ENCODE measurements around the gene EPB41. TPM values are rescaled to one million over a fixed set of nuclear protein-coding genes. Genes with fewer than 3 reads are reported as not detected.

EPB41 gene
- total RNA-seq, 3 donors from 2014 or later (not counting 1 experiment from before 2014, with no cell fraction given) = 151 to 196 (median 172) TPM

DNA sequence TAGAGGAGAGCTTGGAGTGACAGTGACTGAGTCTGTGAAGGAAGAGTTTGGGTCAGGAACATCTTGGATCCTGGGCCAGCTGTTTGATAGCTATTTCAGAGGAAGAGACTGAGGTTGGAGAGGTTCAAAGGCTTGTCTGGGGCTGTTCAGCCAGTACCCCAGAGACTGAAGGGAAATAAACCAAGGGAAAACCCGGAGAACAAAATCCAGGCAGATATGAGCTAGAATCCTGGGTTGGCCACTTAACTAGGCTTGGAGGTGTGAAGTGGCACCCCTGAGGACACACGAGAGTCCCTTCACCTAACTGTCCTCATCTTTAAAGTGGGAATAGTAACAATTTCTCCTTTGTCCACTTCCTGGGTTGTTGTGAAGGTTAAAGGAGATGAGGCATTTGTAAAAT, 23.1 kb upstream of the EPB41 start:
- Mint-ChIP-seq H3K27ac (peak overlapping the region in 1 of 2 donors; percentile 40), H3K4me1 (peaks cover 33 to 46% of the 10 kb centered on the region in 2 donors), H3K27me3 (ENCODE audit: low read depth in 2 of 2) (no peaks in the 10 kb centered on the region), H3K4me3 (no peak overlapping the region), H3K36me3 (no peaks in the 10 kb centered on the region), H3K9me3 (no peaks in the 10 kb centered on the region)
- Histone ChIP-seq H3K4me3 (ENCODE audit: low read length) (no peak overlapping the region), H3K27me3 (ENCODE audit: control insufficient read depth, insufficient read depth, low read length) (no peaks in the 10 kb centered on the region), H3K4me1 (ENCODE audit: control insufficient read depth, insufficient read depth, low read length) (peaks cover 13% of the 10 kb centered on the region), H3K9me3 (ENCODE audit: control insufficient read depth, insufficient read depth, low read length) (no peaks in the 10 kb centered on the region), H3K36me3 (ENCODE audit: control insufficient read depth, insufficient read depth, low read length) (peaks cover 2% of the 10 kb centered on the region), H3K27ac (ENCODE audit: low read length) (no peak overlapping the region)
- intact Hi-C loops (cut with micrococcal nuclease) = no loop called here
- 93% methylated on average over 1 of the region's 2 CpGs for WGBS (ENCODE audit: insufficient coverage)
- DNase-seq (no peak), ATAC-seq (no peak)
- TF ChIP-seq CTCF (IDR thresholded peaks at IDR 0.05) = no peak

GRCh38 chr1:28893403-28894102, 20.8 kb upstream of the EPB41 start:
- Histone ChIP-seq H3K36me3 (ENCODE audit: control insufficient read depth, insufficient read depth, low read length) (peaks cover 6% of the 10 kb centered on the region), H3K27ac (ENCODE audit: low read length) (no peak overlapping the region), H3K27me3 (ENCODE audit: control insufficient read depth, insufficient read depth, low read length) (no peaks in the 10 kb centered on the region), H3K9me3 (ENCODE audit: control insufficient read depth, insufficient read depth, low read length) (no peaks in the 10 kb centered on the region), H3K4me1 (ENCODE audit: control insufficient read depth, insufficient read depth, low read length) (peaks cover 7% of the 10 kb centered on the region), H3K4me3 (ENCODE audit: low read length) (no peak overlapping the region)
- ATAC-seq (peak in 1 of 3 donors; percentile 59), DNase-seq (peak in 1 of 2 donors; percentile 46)
- Mint-ChIP-seq H3K27me3 (ENCODE audit: low read depth in 2 of 2) (no peaks in the 10 kb centered on the region), H3K27ac (no peak overlapping the region), H3K4me3 (no peak overlapping the region), H3K4me1 (peaks cover 38 to 46% of the 10 kb centered on the region in 2 donors), H3K36me3 (no peaks in the 10 kb centered on the region), H3K9me3 (no peaks in the 10 kb centered on the region)
- WGBS (ENCODE audit: insufficient coverage) = 86% methylated on average over 8 of the region's 8 CpGs
- intact Hi-C loops (cut with micrococcal nuclease) = no loop called here
- TF ChIP-seq CTCF (IDR thresholded peaks at IDR 0.05) = no peak

DNA sequence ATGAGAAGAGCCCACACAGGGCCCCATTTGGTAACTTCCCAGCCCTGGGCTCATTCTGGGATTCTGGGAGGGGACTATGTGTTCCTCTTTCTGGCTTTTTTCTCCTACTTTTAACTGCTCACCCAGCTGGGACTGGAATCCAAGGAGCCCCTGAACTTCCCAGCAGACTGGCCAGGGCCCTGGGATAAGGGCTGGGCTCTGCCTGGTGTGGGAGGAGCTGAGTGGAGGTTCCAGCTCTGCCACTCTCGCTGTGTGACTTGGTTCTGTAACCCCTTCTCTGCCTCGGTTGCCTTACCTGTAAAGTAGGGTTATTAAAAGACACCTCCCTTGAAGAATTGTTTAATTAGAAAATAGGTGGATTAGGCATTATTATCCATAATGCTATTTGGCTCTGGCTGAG, 19.6 kb upstream of the EPB41 start:
- Mint-ChIP-seq H3K9me3 (no peaks in the 10 kb centered on the region), H3K27me3 (ENCODE audit: low read depth in 2 of 2) (no peaks in the 10 kb centered on the region), H3K4me1 (peaks cover 32 to 47% of the 10 kb centered on the region in 2 donors), H3K27ac (no peak overlapping the region), H3K36me3 (no peaks in the 10 kb centered on the region), H3K4me3 (no peak overlapping the region)
- H3K4me1 ChIP-seq (ENCODE audit: control insufficient read depth, insufficient read depth, low read length) = peaks cover 10% of the 10 kb centered on the region
- H3K27me3 ChIP-seq (ENCODE audit: control insufficient read depth, insufficient read depth, low read length) = no peaks in the 10 kb centered on the region
- H3K9me3 ChIP-seq (ENCODE audit: control insufficient read depth, insufficient read depth, low read length) = no peaks in the 10 kb centered on the region
- intact Hi-C loops (cut with micrococcal nuclease) = no loop called here
- H3K4me3 ChIP-seq (ENCODE audit: low read length) = no peak overlapping the region
- ATAC-seq (no peak), DNase-seq (no peak)
- peaks cover 6% of the 10 kb centered on the region for H3K36me3 ChIP-seq (ENCODE audit: control insufficient read depth, insufficient read depth, low read length)
- no peak for TF ChIP-seq CTCF (IDR thresholded peaks at IDR 0.05)
- 100% methylated on average over 1 of the region's 2 CpGs for WGBS (ENCODE audit: insufficient coverage)
- no peak overlapping the region for H3K27ac ChIP-seq (ENCODE audit: low read length)
